ENCODE data around the gene CEACAM5.
A peak's percentile ranks its signal among the peaks of the same experiment; 100 is the strongest.

The CEACAM5 gene

DNA sequence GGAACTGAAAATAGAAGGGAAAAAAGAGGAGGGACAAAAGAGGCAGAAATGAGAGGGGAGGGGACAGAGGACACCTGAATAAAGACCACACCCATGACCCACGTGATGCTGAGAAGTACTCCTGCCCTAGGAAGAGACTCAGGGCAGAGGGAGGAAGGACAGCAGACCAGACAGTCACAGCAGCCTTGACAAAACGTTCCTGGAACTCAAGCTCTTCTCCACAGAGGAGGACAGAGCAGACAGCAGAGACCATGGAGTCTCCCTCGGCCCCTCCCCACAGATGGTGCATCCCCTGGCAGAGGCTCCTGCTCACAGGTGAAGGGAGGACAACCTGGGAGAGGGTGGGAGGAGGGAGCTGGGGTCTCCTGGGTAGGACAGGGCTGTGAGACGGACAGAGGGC, at the start of gene CEACAM5:
CEACAM5 (plus strand) TSS at position 146 of the 400 bp plus-strand sequence; CDS start at position 252, 106 bp downstream.
- DNase-seq (ENCODE audit: low read depth in 2 of 2): no peak

DNA sequence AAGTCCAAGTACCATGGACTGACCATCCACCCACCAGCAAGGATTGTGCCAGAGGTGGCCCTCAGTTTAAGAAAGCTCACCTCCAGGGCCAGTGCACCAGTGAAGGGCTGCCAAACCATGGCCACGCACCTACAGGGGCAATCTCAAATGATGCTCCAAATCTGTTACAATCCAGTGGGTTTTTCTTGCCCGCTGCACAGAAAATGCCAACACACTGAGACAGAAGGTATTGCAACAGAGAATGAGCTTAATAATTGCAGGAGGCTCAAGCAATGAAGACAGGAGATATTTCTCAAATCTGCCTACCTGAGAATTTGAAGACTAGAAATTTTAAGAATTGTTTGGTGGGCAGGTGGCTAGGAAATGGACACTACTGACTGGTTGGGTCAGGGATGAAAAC, 42.4 kb upstream of the CEACAM5 start:
- no peak for DNase-seq (ENCODE audit: low read depth in 2 of 2)

DNA sequence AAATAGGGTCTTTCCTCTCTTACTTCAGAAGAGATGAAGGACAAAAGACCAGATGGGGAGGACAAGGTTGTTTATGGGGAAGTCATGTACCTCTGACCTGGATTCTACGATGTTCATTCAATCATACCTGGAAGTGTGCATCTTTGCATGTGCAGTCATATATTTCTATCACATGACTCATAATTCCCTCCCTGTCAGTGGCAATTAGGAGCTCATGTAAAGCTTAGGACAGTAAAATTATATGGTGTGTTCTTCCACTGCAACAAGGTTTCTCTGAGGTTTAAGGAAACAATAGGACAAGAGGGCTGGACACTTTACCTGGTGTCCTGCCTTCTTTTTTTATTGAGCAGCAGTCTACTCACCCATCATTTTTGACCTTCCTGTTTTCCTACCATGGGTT, 40.1 kb upstream of the CEACAM5 start:
- DNase-seq (ENCODE audit: low read depth in 2 of 2): no peak

DNA sequence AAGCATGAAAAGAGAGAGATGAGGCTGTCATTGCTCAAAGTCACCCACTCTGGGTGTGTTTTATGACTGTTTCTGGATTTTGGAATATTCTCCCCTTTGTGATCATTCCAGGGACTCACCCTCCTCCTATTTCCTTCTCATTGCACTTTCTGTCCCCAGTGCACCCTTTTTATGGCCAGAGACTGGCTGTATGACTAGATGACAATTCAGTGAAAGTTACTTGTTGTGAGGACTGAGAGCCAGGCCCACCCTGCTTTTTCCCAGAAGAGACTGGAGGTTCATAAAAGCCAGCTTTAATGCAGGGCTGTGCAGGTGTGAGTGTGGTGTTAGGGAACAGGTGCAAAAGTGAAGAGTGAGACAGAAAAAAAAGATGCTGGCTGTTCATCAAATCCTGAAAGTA, 37.7 kb upstream of the CEACAM5 start:
- no peak for DNase-seq (ENCODE audit: low read depth in 2 of 2)

DNA sequence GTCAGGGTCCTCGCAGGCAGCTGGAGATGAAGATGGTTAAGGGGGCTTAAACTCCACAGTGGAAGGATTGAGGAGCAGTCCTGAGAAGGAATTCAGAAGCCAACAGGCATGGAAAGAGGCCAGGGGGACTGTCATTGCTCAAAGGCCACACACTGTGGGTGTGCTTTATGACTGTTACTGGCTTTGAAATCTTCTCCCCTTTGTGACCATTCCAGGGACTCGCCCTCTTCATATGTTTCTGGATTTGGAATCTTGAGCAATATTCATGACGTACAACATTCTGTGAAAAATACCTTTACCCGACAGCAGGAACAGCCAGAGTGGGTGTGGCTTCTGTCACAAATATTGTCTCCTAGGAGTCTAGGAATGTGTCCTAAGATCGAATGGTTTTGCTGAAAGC, 36.9 kb upstream of the CEACAM5 start:
- DNase-seq (ENCODE audit: low read depth in 2 of 2): no peak

DNA sequence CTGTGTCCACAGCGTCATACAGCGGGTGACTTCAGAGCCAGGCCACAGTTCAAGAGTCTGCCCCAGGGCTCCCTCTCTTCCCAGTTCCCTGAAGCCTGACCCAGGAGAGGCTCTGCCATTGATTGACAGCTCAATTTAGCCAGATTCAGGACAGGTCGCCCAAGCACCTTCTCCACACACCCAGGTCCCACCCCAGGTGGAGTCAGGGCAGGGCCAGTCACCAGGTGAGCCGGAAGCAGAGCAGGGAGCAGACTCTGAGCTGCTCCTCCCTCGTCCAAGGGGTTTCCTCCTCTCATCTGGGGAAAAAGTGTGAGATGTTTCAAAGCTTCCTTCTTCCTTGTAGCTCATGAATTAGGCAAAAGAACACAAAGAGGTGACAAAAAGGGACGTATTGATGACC, 26.0 kb upstream of the CEACAM5 start:
- no peak for DNase-seq (ENCODE audit: low read depth in 2 of 2)

DNA sequence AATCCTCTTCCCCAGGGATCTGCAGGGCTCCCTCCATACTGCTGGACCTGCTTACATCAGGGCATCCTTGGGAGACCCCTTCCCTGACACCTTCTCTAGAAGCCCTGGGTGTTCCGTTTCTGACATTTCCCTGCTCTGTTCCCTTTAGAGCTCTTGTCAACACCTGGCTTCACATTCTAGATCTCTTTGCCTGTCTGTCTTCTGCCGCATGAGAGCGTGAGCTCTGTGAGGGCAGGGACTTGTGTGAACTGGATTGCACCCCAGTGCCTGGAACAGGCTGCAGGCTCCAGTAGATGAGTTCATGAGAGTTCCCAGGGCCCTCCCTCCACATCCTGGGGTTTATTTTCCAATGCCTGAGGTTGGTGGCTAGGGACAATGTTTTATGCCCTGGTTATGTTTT, 21.0 kb upstream of the CEACAM5 start:
- DNase-seq (ENCODE audit: low read depth in 2 of 2): no peak

DNA sequence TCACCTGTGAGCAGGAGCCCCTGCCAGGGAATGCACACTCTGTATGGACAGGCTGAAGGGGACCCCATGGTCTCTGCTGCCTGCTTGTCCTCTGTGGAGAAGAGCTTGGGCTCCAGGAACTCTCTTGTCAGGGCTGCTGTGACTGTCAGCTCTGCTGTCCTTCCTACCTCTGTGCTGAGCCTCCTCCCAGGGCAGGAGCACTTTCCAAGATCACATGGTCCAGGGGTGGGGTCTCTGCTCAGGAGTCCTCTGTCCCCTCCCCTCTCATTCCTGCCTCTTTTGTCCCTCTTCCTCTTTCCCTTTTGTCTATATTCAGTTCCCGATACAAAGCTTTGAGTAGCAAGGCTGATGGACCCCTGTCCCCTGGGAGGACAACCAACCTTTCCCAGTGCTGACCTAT, 20.3 kb upstream of the CEACAM5 start, which contains the start of gene CEACAM7:
CEACAM7 (minus strand) TSS at position 173 of the 400 bp plus-strand sequence; CDS start at position 68, 105 bp downstream.
- no peak for DNase-seq (ENCODE audit: low read depth in 2 of 2)

DNA sequence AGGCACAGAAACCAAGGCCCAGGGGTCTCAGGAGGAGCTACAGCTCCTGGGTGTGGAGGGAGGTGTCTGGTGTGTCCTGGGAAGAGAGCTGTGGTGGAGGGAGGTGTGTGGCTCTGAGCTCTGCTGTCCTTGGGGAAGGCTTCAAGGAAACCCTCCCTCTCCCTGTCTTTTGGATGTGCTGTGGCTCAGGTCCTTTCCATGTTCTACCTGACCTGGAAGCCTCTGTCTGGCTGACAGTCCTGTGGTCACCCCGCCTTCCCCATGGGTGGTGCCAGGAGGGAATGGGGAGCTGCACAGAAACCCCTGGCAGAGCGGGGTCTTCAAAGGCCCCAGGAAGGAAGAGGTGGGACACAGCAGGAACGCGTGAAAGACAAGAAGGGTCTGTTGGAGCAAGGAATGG, 19.7 kb upstream of the CEACAM5 start:
- no peak for DNase-seq (ENCODE audit: low read depth in 2 of 2)

DNA sequence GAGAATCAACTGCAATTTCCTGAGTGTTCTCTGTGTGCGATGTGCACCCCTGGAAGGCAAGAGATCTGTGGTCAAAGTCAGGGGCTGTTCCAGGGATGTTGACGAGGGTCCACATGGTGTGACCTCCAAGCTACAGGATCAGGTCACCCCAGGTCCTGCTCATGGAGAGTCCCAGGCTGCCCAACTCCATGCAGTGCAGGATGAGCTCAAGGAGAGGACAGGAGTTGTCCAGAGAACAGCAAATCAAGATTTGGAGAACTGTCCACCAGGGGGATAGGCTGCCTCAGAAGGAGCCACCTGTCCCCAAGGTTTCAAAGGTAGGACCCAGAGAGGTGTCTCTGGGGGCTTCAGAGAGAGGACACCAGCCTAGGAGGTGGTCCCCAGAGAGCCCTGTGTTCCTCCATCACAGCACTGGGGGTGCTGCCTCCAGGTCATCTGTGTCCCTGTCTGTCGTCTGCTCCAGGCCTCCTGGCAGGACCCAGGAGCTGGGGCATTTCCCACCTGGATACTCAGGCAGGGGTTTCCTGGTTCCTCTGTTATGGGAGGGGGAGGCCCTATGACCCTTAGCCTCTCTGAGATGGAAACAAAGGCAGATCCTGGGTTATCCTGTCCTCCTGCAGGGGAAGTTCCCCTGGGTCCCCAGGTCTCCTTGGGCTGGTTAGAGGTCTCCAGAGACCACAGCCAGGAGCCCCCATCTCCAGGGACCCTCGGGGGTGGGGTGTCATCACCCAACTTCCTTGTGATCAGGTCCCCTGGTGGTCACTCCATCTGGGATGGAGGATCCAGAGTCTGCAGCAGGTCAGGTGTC, 18.2 kb upstream of the CEACAM5 start:
- DNase-seq (ENCODE audit: low read depth in 2 of 2): no peak

DNA sequence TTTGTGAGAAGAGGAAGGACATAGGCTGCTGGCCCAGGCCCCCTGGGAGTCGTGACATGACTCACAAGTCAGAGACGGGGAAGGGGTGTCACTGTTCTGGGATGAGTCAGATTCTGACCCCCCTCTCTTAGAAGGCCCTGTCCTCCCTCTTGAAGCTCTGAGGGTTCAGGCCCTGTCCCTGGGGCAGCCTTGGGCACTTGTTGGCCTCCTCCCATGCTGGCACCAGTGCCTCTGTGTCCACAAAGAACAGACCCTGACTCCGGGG, 17.7 kb upstream of the CEACAM5 start:
- DNase-seq (ENCODE audit: low read depth in 2 of 2): no peak

DNA sequence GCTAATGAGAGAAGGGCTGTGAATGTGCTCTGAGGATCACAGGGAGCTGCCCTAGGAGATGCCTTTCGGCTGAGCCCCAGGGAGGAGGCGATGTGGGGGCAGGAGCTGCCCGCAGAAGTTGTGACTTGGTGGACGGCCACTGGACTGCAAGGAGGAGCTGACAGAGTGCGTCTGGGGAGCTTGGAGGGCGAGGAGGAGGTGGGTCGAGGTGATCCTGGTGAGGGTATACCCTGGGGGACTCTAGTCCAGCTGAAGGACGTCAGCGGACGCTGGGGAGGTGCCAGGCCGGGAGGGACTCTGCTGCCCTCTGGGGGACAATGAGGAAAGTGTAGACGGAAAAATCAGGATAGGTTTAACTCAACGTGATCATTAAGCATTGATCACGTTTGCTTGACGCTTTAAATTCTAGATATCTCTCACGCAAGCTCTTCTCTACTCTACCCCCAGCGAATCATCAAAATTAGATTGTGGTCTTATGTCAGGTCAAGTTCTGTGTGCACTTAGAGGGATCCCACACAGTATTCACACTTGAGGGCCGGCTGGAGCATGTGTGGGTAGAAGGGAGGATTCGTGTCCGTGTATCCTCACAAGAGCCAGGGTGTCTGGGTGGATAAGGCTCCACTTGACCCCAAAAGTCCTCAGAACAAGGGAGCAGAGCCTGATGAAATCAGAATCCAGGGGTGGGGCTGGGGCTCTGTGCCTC, 17.0 kb upstream of the CEACAM5 start:
- peak in 1 of 2 donors; percentile 13 for DNase-seq (ENCODE audit: low read depth in 2 of 2)

DNA sequence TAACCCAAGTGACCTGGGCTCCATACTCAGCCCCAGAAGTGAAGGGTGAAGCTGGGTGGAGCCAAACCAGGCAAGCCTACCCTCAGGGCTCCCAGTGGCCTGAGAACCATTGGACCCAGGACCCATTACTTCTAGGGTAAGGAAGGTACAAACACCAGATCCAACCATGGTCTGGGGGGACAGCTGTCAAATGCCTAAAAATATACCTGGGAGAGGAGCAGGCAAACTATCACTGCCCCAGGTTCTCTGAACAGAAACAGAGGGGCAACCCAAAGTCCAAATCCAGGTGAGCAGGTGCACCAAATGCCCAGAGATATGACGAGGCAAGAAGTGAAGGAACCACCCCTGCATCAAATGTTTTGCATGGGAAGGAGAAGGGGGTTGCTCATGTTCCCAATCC, 14.2 kb upstream of the CEACAM5 start:
- DNase-seq (ENCODE audit: low read depth in 2 of 2): no peak

DNA sequence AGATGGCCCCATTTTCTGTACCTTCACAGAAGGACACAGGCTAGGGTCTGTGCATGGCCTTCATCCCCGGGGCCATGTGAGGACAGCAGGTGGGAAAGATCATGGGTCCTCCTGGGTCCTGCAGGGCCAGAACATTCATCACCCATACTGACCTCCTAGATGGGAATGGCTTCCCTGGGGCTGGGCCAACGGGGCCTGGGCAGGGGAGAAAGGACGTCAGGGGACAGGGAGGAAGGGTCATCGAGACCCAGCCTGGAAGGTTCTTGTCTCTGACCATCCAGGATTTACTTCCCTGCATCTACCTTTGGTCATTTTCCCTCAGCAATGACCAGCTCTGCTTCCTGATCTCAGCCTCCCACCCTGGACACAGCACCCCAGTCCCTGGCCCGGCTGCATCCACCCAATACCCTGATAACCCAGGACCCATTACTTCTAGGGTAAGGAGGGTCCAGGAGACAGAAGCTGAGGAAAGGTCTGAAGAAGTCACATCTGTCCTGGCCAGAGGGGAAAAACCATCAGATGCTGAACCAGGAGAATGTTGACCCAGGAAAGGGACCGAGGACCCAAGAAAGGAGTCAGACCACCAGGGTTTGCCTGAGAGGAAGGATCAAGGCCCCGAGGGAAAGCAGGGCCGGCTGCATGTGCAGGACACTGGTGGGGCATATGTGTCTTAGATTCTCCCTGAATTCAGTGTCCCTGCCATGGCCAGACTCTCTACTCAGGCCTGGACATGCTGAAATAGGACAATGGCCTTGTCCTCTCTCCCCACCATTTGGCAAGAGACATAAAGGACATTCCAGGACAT, 13.4 kb upstream of the CEACAM5 start:
- DNase-seq (ENCODE audit: low read depth in 2 of 2): no peak

DNA sequence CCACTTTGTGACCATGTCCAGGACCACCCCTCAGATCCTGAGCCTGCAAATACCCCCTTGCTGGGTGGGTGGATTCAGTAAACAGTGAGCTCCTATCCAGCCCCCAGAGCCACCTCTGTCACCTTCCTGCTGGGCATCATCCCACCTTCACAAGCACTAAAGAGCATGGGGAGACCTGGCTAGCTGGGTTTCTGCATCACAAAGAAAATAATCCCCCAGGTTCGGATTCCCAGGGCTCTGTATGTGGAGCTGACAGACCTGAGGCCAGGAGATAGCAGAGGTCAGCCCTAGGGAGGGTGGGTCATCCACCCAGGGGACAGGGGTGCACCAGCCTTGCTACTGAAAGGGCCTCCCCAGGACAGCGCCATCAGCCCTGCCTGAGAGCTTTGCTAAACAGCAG, 12.7 kb upstream of the CEACAM5 start:
- DNase-seq (ENCODE audit: low read depth in 2 of 2): no peak

DNA sequence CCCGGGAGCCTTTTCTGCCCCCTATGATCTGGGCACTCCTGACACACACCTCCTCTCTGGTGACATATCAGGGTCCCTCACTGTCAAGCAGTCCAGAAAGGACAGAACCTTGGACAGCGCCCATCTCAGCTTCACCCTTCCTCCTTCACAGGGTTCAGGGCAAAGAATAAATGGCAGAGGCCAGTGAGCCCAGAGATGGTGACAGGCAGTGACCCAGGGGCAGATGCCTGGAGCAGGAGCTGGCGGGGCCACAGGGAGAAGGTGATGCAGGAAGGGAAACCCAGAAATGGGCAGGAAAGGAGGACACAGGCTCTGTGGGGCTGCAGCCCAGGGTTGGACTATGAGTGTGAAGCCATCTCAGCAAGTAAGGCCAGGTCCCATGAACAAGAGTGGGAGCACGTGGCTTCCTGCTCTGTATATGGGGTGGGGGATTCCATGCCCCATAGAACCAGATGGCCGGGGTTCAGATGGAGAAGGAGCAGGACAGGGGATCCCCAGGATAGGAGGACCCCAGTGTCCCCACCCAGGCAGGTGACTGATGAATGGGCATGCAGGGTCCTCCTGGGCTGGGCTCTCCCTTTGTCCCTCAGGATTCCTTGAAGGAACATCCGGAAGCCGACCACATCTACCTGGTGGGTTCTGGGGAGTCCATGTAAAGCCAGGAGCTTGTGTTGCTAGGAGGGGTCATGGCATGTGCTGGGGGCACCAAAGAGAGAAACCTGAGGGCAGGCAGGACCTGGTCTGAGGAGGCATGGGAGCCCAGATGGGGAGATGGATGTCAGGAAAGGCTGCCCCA, 11.8 kb upstream of the CEACAM5 start:
- no peak for DNase-seq (ENCODE audit: low read depth in 2 of 2)

DNA sequence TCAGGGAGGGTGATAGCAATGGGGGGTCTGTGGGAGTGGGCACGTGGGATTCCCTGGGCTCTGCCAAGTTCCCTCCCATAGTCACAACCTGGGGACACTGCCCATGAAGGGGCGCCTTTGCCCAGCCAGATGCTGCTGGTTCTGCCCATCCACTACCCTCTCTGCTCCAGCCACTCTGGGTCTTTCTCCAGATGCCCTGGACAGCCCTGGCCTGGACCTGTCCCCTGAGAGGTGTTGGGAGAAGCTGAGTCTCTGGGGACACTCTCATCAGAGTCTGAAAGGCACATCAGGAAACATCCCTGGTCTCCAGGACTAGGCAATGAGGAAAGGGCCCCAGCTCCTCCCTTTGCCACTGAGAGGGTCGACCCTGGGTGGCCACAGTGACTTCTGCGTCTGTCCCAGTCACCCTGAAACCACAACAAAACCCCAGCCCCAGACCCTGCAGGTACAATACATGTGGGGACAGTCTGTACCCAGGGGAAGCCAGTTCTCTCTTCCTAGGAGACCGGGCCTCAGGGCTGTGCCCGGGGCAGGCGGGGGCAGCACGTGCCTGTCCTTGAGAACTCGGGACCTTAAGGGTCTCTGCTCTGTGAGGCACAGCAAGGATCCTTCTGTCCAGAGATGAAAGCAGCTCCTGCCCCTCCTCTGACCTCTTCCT, 11.1 kb upstream of the CEACAM5 start:
- DNase-seq (ENCODE audit: low read depth in 2 of 2): no peak

DNA sequence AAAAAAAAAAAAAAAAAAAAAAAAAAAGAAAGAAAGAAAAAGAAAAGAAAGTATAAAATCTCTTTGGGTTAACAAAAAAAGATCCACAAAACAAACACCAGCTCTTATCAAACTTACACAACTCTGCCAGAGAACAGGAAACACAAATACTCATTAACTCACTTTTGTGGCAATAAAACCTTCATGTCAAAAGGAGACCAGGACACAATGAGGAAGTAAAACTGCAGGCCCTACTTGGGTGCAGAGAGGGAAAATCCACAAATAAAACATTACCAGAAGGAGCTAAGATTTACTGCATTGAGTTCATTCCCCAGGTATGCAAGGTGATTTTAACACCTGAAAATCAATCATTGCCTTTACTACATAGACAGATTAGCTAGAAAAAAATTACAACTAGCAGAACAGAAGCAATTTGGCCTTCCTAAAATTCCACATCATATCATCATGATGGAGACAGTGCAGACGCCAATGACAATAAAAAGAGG, 9.6 kb upstream of the CEACAM5 start:
- DNase-seq (ENCODE audit: low read depth in 2 of 2): no peak

DNA sequence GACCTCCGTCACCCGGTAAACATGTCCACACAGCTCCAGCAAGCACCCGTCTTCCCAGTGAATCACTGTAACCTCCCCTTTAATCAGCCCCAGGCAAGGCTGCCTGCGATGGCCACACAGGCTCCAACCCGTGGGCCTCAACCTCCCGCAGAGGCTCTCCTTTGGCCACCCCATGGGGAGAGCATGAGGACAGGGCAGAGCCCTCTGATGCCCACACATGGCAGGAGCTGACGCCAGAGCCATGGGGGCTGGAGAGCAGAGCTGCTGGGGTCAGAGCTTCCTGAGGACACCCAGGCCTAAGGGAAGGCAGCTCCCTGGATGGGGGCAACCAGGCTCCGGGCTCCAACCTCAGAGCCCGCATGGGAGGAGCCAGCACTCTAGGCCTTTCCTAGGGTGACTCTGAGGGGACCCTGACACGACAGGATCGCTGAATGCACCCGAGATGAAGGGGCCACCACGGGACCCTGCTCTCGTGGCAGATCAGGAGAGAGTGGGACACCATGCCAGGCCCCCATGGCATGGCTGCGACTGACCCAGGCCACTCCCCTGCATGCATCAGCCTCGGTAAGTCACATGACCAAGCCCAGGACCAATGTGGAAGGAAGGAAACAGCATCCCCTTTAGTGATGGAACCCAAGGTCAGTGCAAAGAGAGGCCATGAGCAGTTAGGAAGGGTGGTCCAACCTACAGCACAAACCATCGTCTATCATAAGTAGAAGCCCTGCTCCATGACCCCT, 9.0 kb upstream of the CEACAM5 start:
- DNase-seq (ENCODE audit: low read depth in 2 of 2): no peak

DNA sequence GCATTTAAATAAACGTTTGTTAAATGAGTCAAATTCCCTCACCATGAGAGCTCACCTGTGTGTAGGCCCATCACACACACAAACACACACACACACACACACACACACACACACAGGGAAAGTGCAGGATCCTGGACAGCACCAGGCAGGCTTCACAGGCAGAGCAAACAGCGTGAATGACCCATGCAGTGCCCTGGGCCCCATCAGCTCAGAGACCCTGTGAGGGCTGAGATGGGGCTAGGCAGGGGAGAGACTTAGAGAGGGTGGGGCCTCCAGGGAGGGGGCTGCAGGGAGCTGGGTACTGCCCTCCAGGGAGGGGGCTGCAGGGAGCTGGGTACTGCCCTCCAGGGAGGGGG, 8.5 kb upstream of the CEACAM5 start:
- DNase-seq (ENCODE audit: low read depth in 2 of 2): no peak
